Endodermal cell (in vitro differentiated cells): ENCODE data around the gene SCGN. TPM values are rescaled to one million over a fixed set of nuclear protein-coding genes. Genes with fewer than 3 reads are reported as not detected.

Experiments
- DNase-seq: peaks from one replicate; pipeline ENCODE4 v3.0.0-alpha.2; 2017
- H3K27ac ChIP-seq: 2 replicates; pipeline ENCODE4 v1.5.1; 2013; ENCODE audit warnings: mild to moderate bottlenecking, low read depth, low read length, moderate library complexity
- H3K27me3 ChIP-seq: 2 replicates; pipeline ENCODE4 v1.6.1; 2013; ENCODE audit warnings: mild to moderate bottlenecking, low read length, moderate library complexity; ENCODE audit not compliant: insufficient read depth, control insufficient read depth, poor library complexity, severe bottlenecking
- H3K36me3 ChIP-seq: 2 replicates; pipeline ENCODE4 v1.7.0; 2013; ENCODE audit warnings: mild to moderate bottlenecking, low read length, moderate library complexity; ENCODE audit not compliant: control insufficient read depth, insufficient read depth
- H3K4me1 ChIP-seq: one replicate; pipeline ENCODE4 v1.7.0; 2013; ENCODE audit warnings: low read length; ENCODE audit not compliant: control insufficient read depth, insufficient read depth
- H3K4me3 ChIP-seq: 2 replicates; pipeline ENCODE4 v1.5.1; 2013; ENCODE audit warnings: mild to moderate bottlenecking, low read length, moderate library complexity
- H3K9ac ChIP-seq: 2 replicates; pipeline ENCODE4 v1.6.1; 2013; ENCODE audit warnings: mild to moderate bottlenecking, low read length, moderate library complexity; ENCODE audit not compliant: poor library complexity, severe bottlenecking; ENCODE audit errors: extremely low read depth
- H3K9me3 ChIP-seq: 2 replicates; pipeline ENCODE4 v1.6.1; 2013; ENCODE audit warnings: mild to moderate bottlenecking, low read length, moderate library complexity; ENCODE audit not compliant: control insufficient read depth
- H3K27ac Mint-ChIP-seq: 2 replicates; pipeline ENCODE4 v1.8.0; 2020; ENCODE audit warnings: mixed read lengths
- H3K27me3 Mint-ChIP-seq: 2 replicates; pipeline ENCODE4 v1.8.0; 2021; ENCODE audit warnings: mild to moderate bottlenecking, mixed read lengths; ENCODE audit not compliant: insufficient read depth
- H3K36me3 Mint-ChIP-seq: 2 replicates; pipeline ENCODE4 v1.8.0; 2020; ENCODE audit warnings: low read depth, mixed read lengths
- H3K4me1 Mint-ChIP-seq: 2 replicates; pipeline ENCODE4 v1.8.0; 2020; ENCODE audit warnings: mixed read lengths
- H3K4me3 Mint-ChIP-seq: 2 replicates; pipeline ENCODE4 v1.8.0; 2020; ENCODE audit warnings: mild to moderate bottlenecking, moderate library complexity, mixed read lengths
- H3K9me3 Mint-ChIP-seq: 2 replicates; pipeline ENCODE4 v1.8.0; 2020; ENCODE audit warnings: mild to moderate bottlenecking, mixed read lengths
- CTCF ChIP-seq: fragments of 200-600 bp; sonication (generic); conservative IDR thresholded peaks from 2 replicates; pipeline ENCODE4 v1.5.0; 2021; ENCODE audit warnings: antibody characterized with exemption, mild to moderate bottlenecking
- WGBS, 2 experiments: methylation state at CpG; one replicate each; pipeline versions ENCODE4 v1.1.5 to v1.1.7; 2013; ENCODE audit warnings: missing lambda C conversion rate in 2 of 2, mixed read lengths in 1 of 2; ENCODE audit not compliant: insufficient coverage in 1 of 2, insufficient read length in 1 of 2; 5-methylcytosine and 5-hydroxymethylcytosine counted together
- total RNA-seq, 2 donors: library from RNA; stranded (reverse); fragmentation: NEBNext Ultra II Directional in 1 of 2; extraction: Animal tissue kit (Norgen Biotek cat#: 25700) in 1 of 2; gene quantifications; 2 replicates in 1 of 2; 3 replicates in 1 of 2; pipeline ENCODE4 v1.2.1, GENCODE V29; 2021

Gene SCGN
- total RNA-seq, 2 donors from 2014 or later: not detected

GRCh38 chr6:25745836-25746235, 93.8 kb downstream of the SCGN start:
- TF ChIP-seq CTCF: no peak
- no peaks in the 10 kb centered on the region for H3K27me3 Mint-ChIP-seq

GRCh38 chr6:25746968-25747367, 95.0 kb downstream of the SCGN start:
- Histone ChIP-seq H3K27me3 (no peaks in the 10 kb centered on the region), H3K9me3 (peaks cover 3% of the 10 kb centered on the region), H3K27ac (no peak overlapping the region), H3K36me3 (no peaks in the 10 kb centered on the region), H3K4me1 (no peaks in the 10 kb centered on the region), H3K4me3 (no peak overlapping the region), H3K9ac (no peak overlapping the region)
- peak; percentile 65 for TF ChIP-seq CTCF
- Mint-ChIP-seq H3K4me1 (peaks cover 10% of the 10 kb centered on the region), H3K9me3 (peaks cover 5% of the 10 kb centered on the region), H3K27ac (no peak overlapping the region), H3K4me3 (no peak overlapping the region), H3K27me3 (no peaks in the 10 kb centered on the region), H3K36me3 (no peaks in the 10 kb centered on the region)
- WGBS, 2 experiments: 96 to 100% methylated on average over 1 of the region's 1 CpG
- no peak for DNase-seq

More at GRCh38 chr6:25745836-25746235, 93.8 kb downstream of the SCGN start:
- H3K4me1 Mint-ChIP-seq: peaks cover 10% of the 10 kb centered on the region
- Histone ChIP-seq H3K4me1 (no peaks in the 10 kb centered on the region), H3K27me3 (no peaks in the 10 kb centered on the region), H3K9ac (no peak overlapping the region), H3K36me3 (no peaks in the 10 kb centered on the region), H3K4me3 (no peak overlapping the region), H3K27ac (no peak overlapping the region), H3K9me3 (peaks cover 4% of the 10 kb centered on the region)
- no peak overlapping the region for H3K4me3 Mint-ChIP-seq
- no peak for DNase-seq
- H3K9me3 Mint-ChIP-seq: peaks cover 7% of the 10 kb centered on the region
- no peak overlapping the region for H3K27ac Mint-ChIP-seq
- H3K36me3 Mint-ChIP-seq: no peaks in the 10 kb centered on the region
- WGBS, 2 experiments: 95 to 100% methylated on average over 3 of the region's 4 CpGs

GRCh38 chr6:25747477-25747876, 95.5 kb downstream of the SCGN start:
- Mint-ChIP-seq H3K4me1 (peaks cover 10% of the 10 kb centered on the region), H3K27me3 (no peaks in the 10 kb centered on the region), H3K27ac (no peak overlapping the region), H3K9me3 (peaks cover under 1% of the 10 kb centered on the region), H3K4me3 (no peak overlapping the region), H3K36me3 (no peaks in the 10 kb centered on the region)
- Histone ChIP-seq H3K9ac (no peak overlapping the region), H3K4me3 (no peak overlapping the region), H3K27ac (no peak overlapping the region), H3K36me3 (no peaks in the 10 kb centered on the region), H3K9me3 (no peaks in the 10 kb centered on the region), H3K27me3 (no peaks in the 10 kb centered on the region), H3K4me1 (no peaks in the 10 kb centered on the region)
- DNase-seq: no peak
- 91 to 100% methylated on average over 1 to 2 of the region's 2 CpGs for WGBS, 2 experiments
- no peak for TF ChIP-seq CTCF
